Limb (tissue), 2 donors: ENCODE measurements around the gene PACS2.

ENCODE experiments used
- DNase-seq, 2 donors: peaks; one replicate each; pipeline ENCODE4 v3.0.0-alpha.2; 2016; ENCODE audit errors: extremely low spot score in 2 of 2

The PACS2 gene

GRCh38 chr14:105367116-105368031, 52.8 kb downstream of the PACS2 start:
- no peak for DNase-seq

GRCh38 chr14:105368032-105368417, 53.5 kb downstream of the PACS2 start:
- no peak for DNase-seq

- no peak for DNase-seq
These were observed 53.9 kb downstream of the PACS2 start for GRCh38 chr14:105368426-105368825.

- no peak for DNase-seq
These were observed 54.5 kb downstream of the PACS2 start for GRCh38 chr14:105368910-105369652.

GRCh38 chr14:105369653-105370040, 55.1 kb downstream of the PACS2 start:
- DNase-seq = no peak

GRCh38 chr14:105374389-105374788, 59.8 kb downstream of the PACS2 start:
- no peak for DNase-seq

- DNase-seq = no peak
These were observed 61.1 kb downstream of the PACS2 start for GRCh38 chr14:105375635-105376057.

- DNase-seq = no peak
These were observed 62.2 kb downstream of the PACS2 start for GRCh38 chr14:105376521-105377440.

- no peak for DNase-seq
These were observed 63.1 kb downstream of the PACS2 start for GRCh38 chr14:105377555-105378182.

- no peak for DNase-seq
These were observed 63.7 kb downstream of the PACS2 start for GRCh38 chr14:105378199-105378598.

- no peak for DNase-seq
These were observed 64.5 kb downstream of the PACS2 start for GRCh38 chr14:105378873-105379685.

- DNase-seq = no peak
These were observed 65.4 kb downstream of the PACS2 start for GRCh38 chr14:105379946-105380345.

GRCh38 chr14:105380756-105381155, 66.2 kb downstream of the PACS2 start:
- no peak for DNase-seq

- DNase-seq = peak in 1 of 2 donors; percentile 26
These were observed 67.1 kb downstream of the PACS2 start for GRCh38 chr14:105381446-105382342.

- DNase-seq = peak in 1 of 2 donors; percentile 23
These were observed 68.0 kb downstream of the PACS2 start for GRCh38 chr14:105382343-105383082.

GRCh38 chr14:105383083-105383730, 68.7 kb downstream of the PACS2 start:
- DNase-seq = peak in 1 of 2 donors; percentile 21

- DNase-seq = peak in 1 of 2 donors; percentile 19
These were observed 69.6 kb downstream of the PACS2 start for GRCh38 chr14:105384041-105384557.
